Mucosa of gallbladder (tissue), 1 donor: ENCODE data around the gene RHOC. TPM values are rescaled to one million over a fixed set of nuclear protein-coding genes. Genes with fewer than 3 reads are reported as not detected.
"Not testable (repeated sequence)": the region's sequence is repeated elsewhere in the genome, so short reads cannot be mapped to it uniquely, and the experiment has no call there.

Experiments used
- DNase-seq: peaks from one replicate; pipeline ENCODE4 v3.0.0-alpha.2; 2020; ENCODE audit warnings: low spot score
- total RNA-seq: library from RNA; stranded (reverse); gene quantifications from one replicate; pipeline ENCODE4 v1.2.1, GENCODE V29; 2021
- donor health status: DM: no; HTN: no; CAD: no.

Gene RHOC
- 300 TPM for total RNA-seq

DNA sequence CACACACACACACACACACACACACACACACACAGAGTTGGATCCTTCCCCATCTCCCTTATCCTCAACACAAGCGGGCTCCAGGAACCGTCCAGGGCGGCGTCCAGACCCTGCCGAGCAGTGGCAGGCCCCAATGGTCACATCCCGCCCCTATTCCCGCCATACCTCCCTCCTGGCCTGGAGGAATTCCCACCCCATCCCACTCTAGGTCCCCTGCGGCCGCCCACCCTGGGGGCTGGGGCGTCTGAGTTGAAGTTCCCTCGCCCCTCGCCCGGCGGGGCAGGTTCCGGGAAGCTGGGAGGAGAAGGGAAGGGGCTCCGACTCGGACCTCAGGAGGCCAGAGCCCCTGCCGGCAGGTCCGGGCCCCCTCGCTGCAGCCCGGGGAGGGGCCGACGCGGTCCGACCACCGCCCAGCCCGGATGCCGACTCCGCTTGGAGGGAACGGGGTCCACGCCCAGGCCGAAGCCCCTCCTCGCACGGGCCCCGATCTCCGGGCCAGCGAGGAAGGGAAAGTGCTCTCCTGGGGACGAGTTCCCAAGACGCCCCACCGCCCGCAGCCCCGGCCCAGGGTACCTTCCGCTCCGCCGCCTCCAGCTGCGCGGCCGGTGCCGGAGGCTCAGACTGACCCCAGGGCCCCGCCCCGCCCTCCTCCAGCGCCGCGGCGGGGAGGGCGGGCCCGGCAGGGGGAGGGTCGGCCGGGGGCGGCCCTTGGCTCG, at the start of gene RHOC:
Gene RHOC (minus strand): TSS at position 623 of the 716 bp plus-strand sequence. CDS start 3,328 bp downstream, outside the sequence.
- peak; percentile 58 for DNase-seq

DNA sequence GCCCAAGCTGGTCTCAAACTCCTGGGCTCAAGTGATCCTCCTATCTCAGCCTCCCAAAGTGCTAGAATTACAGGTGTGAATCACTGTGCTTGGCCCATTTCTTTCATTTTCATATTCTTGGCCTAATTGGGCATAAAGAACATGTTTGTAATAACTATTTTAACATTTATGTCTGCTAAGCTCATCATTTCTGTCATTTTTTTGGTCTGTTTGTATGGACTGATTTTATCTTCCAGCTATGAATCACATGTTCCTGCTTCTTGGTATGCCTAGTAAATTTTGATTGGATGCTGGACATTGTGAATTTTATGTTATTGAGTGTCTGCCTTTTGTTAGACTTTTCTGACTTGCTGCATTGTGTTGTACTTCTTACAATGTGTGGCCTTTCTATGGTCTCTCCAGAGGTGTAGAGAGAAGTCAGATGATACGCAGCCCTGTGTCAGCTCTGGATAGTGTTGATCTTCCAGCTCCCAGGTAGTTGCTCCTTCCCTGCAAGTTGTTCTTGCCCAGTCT, 47.2 kb upstream of the RHOC start:
- no peak for DNase-seq

DNA sequence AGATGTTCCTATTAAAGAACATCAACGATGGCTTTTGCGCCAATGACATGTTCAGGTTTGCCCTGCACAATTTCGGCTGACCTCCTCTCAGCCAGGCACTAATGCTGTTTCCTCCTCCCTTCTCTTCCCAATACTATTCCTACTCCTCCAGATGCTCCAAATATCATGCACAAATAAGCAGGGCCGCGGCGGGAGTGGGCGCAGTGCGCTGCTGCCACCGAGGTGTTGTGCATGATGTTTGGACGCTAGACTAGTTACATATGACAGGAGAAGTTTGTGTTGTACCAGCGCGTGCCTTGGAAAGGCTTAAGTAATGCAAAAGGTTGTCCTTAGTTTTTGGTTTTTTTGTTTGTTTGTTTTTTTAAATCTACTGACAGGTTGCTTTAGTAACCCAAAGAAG, 41.5 kb upstream of the RHOC start:
- DNase-seq = no peak

DNA sequence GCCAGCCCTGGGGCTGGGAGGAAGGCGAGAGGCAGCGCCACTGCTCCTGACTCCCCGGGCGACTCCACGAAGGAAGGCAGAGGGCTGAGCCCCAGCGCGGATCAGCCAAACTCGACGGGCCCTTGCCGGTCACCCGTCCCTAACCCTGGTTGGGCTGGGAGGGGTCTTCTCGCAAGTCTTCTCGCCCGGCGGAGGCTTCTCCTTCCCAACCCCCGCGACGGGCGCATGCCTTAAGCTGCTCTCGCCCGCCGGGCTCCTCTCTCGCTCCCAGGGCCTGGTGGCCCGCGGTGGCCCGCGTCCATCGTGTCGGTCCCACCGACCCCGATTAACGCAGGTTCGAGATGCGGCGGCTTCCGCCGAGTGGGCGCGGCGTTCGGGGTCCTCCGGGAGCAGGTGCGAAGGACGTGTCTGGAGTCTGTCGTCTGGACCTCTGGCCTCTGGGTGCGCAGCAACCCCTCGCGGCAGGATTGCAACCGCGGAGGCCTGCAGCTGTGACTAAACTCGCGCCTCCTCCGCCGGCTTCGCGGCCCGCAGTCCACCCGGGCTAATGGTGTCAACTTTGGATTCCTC, 37.2 kb upstream of the RHOC start:
- DNase-seq = no peak

DNA sequence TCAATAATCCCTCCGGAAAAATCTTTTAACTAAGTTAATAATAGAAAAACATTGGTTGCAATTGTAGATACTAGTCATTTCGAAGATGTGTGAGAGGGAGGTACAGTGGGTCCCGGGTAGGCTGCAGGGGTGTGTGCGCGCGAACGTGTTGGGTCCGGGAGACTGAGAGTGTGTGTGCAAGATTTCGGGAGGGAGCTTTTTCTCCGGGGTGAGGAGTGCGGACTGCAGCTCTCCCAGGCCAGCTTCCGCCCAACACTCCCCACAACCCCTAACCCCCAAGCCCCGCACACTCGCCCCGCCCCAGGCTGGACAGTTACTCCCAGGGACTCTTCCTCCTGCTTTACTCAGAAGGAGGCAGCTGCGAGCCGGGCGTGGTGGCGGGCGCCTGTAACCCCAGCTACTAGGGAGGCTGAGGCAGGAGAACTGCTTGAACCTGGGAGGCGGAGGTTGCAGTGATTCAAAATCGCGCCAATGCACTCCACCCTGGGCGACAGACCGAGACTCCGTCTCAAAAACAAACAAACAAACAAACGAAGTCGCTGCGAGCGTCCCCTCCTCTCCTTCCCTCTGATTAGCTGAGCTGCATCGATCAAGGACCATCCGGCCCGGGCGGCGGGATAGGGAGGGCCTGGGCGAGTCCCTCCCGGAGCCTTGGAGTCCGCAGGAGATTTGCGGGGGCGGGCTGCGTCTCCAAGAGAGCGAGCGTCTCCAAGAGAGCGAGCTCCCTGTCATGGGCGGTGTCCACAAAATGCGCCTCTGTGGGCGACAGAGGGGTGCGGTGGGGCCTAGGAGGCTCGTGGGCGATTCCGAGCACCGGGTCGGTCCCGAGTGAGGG, 36.5 kb upstream of the RHOC start:
- DNase-seq = no peak

DNA sequence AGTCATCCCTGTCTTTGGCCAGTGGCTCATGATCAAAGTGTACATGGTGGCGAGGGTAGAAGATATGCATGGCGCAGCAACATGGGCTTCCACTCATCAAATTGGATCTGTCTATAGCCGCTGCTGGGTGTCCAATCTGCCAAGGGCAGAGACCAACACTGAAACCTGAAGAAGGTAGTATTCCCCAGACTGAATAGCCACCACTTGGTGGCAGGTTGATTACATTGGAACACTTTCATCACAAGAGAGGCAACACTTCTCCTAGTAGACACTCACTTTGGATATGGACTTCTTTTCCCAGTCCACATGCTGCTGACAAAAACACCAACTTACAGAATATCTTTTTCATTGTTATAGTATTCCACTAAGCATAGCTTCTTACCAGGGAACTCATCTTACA, 30.6 kb upstream of the RHOC start:
- DNase-seq = no peak

DNA sequence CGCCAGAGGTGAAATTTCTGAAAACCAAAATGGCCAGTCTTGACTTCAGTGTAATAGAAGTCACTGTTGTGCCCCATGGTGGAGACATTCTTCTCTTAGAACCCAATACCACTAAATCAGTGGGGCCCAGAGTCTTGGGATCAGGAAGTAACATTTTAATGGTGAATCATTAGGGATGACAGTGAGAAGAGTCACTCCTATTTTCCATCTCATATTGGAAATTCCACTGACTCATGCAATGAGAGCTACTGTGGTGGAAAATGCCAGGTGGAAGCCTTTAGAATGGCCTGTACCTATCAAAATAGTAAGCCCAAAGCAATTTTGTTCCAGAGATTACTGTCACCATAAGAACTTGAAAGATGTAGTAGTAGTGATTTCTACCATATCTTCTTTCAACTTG, 28.8 kb upstream of the RHOC start:
- no peak for DNase-seq

DNA sequence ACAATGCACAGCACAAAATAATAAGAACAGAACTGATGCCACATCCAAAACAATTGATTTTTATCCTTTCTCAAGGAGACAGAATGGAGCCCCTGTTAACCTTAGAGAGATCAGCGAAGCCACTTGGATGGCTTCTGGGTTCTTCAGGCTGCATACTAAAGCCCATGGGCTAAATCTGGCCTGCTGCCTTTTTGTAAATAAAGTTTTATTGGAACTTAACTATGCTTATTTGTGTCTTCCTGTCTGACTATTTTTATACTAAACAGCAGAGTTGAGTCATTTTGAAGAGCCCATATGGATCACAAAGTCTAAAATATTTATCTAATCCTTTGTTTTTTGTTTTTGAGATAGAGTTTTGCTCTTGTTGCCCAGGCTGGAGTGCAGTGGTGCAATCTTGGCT, 24.5 kb upstream of the RHOC start:
- no peak for DNase-seq

DNA sequence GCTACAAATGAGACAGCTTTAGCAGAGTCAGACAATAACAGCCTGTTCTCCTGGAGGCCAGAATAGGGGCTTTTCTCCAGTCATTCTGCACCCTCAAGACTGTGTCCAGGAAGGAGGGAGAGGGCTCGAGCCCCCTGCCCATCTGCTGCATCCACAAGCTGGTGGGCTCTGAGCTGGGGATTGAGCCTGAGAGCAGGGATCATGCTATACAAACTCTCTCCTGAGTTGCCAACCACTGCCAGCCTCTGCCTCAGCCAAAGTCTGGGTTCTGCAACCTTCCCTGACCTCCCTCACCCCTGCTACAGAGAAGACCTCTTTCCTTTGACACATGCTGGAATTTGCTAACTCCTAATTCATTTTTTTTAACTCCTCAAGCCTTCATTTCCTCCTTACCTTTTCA, 23.0 kb upstream of the RHOC start:
- no peak for DNase-seq

DNA sequence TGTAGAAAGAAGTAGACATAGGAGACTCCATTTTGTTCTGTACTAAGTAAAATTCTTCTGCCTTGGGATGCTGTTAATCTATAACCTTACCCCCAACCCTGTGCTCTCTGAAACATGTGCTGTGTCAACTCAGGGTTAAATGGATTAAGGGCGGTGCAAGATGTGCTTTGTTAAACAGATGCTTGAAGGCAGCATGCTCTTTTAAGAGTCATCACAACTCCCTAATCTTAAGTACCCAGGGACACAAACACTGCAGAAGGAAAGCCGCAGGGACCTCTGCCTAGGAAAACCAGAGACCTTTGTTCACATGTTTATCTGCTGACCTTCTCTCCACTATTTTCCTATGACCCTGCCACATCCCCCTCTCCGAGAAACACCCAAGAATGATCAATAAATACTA, 22.1 kb upstream of the RHOC start:
- DNase-seq = not testable (repeated sequence)

DNA sequence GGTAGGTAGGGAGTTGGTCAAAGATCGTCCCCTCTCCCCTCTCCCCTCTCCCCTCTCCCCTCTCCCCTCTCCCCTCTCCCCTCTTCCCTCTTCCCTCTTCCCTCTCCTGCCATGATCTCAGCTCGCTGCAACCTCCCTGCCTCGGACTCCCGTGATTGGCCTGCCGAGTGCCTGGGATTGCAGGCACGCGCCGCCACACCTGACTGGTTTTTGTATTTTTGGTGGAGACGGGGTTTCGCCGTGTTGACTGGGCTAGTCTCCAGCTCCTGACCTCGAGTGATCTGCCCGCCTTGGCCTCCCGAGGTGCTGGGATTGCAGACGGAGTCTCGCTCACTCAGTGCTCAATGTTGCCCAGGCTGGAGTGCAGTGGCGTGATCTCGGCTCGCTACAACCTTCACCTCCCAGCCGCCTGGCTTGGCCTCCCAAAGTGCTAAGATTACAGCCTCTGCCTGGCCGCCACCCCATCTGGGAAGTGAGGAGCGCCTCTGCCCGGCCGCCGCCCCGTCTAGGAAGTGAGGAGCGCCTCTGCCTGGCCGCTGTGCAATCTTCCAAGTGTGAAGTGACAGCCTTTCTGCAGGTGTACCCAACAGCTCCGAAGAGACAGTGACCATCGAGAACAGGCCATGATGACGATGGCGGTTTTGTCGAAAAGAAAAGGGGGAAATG, 21.5 kb upstream of the RHOC start:
- DNase-seq = not testable (repeated sequence)

DNA sequence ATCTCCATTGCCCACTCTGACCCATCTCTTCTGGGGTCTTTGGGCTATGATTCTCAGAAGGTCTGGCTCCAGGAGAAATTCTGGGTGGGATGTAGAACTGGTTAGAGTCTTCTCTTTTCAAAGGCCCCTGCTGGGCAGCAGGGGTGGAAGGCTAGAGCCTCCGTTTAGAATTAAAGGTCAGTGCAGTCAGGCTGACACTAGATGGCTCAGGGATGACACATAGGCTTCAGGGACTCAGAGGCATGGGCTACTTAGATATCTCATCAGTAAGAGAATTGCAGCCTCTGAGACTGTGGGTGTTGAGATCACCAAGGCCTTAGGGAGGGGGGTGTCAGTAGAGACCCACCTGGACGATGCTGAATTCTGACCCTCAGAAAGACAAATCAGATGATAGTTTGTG, 20.8 kb upstream of the RHOC start:
- no peak for DNase-seq

DNA sequence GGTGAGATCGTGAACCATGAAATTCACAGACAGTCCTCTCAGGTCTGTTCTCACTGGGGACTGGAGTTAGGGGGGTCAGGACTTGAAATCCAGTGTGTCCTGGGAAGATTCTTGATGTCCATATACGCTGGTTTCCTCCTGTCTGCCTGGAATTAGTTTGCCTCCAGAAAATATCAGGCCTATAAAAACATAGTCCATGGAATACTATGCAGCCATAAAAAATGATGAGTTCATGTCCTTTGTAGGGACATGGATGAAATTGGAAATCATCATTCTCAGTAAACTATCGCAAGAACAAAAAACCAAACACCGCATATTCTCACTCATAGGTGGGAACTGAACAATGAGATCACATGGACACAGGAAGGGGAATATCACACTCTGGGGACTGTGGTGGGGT, 17.3 kb upstream of the RHOC start:
- DNase-seq = not testable (repeated sequence)

DNA sequence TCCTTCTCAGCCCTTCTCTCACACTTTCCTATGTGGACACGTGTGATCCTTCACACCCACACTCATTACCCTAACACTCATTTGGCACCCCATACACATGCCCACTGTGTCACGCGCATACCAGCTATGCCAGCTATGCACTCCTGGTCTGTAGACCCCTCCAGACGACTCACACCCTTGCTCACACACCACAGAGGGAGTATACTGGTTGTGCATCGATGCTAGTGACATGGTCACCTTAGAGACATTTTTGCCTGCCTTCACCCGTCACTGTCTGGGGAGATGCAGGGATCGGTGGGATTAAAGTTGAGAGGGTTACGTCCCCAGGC, 16.5 kb upstream of the RHOC start:
- no peak for DNase-seq

DNA sequence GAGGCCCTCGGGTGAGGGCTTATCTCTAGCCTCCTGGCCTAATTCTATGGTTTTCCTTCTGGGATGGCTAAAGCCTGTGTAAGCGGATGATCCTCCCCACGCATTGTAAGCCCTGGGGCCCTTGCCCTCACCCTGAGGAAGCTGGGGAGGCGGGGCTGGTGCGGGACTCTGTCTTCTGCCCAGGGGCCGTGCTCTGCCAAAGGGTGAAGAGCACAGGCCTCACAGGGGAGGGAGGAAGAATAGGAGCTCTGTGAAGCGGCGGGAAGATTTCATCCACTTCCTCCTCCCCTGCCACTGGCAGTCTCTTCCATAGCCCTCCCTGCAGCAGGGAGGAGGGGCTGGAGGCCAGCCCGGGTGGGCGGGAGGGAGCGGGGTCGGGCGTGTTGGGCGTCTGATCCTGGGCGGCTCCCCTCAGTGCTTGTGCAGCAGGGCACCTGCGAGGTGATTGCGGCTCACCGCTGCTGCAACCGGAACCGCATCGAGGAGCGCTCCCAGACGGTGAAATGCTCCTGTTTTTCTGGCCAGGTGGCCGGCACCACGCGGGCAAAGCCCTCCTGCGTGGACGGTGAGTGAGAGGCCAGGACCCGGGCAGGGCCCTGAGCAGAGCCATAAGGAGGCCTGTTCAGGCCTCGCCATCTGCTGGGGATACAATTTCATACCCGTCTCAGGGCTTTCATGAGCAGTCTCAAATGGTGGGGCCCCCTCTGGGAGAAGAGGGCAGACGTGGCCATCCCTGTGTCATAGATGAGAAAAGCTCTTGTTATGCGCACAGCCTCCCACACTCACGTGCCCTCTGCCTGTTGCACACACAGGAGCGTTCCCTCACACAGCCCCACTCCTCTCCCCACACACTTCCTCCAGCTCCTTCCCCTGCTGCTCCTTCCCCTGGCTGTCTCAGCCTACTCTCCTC, 15.9 kb upstream of the RHOC start:
- no peak for DNase-seq

DNA sequence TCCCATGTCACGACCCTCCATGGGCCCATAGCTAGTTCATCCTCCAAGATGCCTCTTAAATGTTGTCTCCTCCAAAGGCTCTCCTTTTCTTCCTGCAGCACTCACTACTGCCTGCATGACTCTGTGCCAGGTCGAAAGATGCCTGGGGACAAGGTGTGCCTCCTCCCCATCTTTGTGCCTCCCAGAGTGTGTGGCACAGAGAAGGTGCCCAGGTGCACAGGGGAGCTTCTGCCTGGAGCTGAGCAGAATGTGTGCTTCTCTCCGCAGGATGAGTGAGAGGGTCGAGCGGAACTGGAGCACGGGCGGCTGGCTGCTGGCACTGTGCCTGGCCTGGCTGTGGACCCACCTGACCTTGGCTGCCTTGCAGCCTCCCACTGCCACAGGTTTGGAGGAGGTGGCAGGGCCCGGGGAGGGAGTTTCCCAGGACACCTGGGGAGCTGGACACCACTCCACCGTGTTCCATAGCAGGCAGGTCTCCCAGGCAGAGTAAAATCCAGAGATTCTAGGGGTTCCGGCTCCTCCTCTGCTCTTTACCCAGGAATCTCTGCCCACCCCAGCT, 15.1 kb upstream of the RHOC start:
- DNase-seq = no peak

DNA sequence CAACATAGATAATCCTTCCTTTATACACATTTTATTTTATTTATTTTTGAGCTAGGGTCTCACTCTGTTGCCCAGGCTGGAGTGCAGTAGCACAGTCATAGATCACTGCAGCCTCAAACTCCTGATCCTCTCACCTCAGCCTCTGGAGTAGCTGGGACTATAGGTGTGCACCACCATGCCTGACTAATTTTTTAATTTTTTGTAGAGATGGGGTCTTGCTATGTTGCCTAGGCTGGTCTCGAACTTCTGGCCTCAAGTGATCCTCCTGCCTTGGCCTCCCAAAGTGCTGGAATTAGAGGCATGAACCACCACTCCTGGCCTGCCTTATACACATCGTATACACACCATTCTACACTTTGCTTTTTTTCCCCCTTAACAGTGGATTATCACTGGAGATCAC, 14.4 kb upstream of the RHOC start:
- not testable (repeated sequence) for DNase-seq

DNA sequence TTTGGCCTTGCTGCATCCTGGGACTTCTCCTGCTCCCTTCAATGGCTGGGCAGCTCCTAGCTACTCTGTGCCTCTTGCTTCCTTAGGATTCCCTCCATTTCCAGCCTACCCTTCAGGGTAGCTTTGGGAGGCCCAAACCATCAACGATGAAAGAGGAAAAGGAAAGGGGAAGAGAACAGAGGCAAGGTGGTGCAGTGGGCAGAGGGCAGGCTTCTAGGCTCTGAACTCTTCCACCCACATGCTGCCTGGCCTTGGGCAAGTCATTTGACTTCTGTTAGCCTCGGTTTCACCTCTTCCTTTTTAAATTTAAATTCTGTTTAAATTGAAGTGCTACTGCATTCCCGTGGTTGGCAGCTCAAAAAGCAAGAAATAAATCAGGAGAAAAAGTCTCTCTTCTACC, 13.9 kb upstream of the RHOC start:
- no peak for DNase-seq

DNA sequence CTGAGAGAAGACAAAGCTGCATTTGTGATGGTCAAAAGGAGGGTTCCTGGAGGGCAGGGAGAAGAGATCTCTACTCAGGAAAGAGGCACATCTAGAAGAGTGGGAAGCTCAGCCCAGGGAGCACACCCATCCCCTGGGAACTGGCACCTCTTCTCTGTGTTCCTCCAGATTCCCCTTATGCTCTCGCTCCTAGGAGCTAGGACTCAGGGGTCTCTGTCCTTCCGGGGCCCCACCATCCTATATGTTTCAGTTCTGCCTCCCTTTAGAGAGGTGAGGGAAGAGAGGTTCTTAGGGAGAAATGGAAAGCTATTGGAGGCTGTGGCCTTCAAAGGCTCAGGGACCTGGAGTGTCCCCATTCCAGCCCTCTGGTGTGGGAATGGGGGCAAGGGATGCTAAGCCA, 12.8 kb upstream of the RHOC start:
- no peak for DNase-seq

DNA sequence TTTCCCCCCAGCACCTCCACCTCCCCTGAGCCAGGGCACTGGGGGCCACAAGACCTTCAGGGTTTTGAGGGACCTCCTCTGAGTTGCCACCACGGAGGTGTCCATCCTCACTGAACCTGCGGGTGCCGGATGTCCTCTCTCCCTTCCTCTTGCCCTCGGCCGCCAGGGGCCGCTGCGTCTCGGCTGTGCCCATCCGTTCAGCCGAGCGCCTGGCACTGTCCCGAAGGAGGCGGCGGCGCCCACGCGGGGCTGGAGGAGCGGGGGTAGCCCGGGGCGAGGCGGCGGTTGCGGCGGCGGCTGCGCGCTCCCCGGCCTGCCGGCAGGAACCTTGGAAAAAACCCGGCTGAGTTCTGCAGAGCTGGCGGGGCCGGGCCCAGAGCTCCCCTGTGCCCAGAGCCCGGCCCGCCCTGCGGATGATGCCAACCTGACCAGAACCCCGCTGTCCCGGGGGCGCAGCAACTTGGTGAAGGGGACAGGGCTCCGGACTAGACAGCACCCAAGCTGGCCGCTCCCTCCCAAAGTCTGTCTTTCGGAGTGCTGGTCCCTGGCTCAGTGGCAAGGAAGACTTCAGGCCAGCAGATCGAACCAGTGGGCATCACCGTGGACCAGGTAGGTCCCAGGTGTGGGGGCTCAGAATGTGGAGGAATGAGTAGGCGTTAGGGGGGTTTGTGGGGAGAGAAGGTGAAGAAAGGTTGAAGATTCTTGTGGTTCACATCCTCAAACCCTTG, 11.9 kb upstream of the RHOC start:
- peak; percentile 70 for DNase-seq
